ENCODE results near the gene EML6.
A peak's percentile ranks its signal among the peaks of the same experiment; 100 is the strongest.
"Not testable (repeated sequence)": the region's sequence is repeated elsewhere in the genome, so short reads cannot be mapped to it uniquely, and the experiment has no call there.

EML6 gene

DNA sequence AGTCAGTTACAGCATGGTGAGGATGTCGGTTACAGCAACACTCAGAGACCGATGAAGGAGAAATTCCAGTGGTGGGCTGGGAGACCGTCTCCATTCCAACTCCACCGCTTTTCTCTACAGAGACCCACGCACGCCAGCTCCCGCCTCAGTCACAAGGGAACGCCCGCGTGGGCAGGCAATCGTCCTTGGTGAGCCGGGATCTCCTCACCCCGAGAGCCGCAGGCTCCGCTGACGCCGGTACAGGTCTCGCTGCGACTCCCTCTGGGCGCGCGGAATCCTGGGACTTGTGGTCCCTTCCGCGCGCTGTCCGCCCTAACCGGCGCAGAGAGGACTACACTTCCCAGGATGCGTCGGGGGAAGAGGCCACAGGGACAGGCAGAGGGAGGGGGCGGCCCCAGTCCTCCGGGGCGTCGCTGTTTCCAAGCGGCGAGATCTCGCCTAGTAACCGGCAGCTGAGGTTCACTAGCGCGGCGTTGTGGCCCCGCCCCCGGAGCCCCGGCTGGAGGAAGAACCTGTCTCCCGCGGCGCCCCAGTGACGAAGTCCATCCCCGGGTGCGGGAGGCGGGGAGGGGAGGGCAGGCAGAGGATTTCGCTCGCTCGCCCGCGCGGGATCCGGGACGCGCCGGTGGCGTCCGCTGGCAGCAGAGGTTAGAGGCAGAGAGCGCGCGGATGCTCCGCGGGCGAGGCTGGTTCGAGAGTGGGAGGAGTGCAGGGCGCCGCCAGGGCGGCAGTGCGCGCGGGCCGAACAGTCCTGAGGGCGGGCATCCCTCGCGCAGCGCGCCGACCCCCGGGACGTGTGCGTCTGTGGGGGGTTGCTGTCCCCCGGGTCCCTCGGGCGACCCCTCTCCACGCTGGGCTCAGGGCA, at the start of gene EML6:
Gene EML6 (plus strand): TSS at position 532 of the 865 bp plus-strand sequence. CDS start 1,400 bp downstream, outside the sequence.
- DNase-seq, result peak; percentile 98

DNA sequence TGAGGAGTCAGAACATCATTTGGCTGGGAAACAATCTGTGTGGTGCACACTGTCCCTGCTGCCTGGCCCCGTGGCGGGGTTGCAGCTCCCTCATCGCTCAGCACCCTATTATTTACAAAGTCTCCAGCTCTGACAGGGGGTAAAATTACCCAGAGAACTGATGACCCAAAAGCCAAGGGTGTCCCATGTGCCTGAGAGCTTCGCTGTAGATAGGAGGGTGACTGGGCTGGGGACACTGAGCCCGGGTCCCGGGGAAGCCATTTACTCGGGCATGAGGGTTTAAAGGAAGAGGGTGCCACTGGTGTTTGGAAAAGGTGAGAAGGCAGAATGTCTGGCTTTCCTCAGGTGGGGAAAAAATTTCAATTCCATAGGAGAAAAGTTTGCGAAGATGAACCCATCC, 48.2 kb upstream of the EML6 start:
- no peak for DNase-seq

- no peak for DNase-seq
These were observed 47.7 kb upstream of the EML6 start for GRCh38 chr2:54675738-54676137.

DNA sequence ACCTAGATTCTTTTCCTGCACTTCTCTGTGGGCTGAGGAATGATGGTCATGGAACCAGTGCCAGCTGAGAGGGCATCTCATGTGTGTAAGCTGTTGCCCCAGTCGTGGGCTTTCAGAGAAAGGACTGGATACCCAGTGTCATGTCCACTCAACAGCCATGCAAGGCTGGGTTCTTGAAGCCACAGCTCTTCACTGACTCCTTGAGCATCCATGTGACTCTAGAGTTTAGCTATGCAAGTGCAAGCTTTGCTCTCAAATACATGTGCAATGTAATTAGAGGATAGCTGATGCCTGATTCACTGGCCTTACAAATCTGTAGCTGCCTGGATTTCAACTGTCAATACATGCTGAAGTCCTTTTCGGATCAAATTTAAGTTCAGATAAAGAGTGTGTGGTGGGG, 46.8 kb upstream of the EML6 start:
- no peak for DNase-seq

- no peak for DNase-seq
These were observed 45.8 kb upstream of the EML6 start for GRCh38 chr2:54677476-54678265.

- no peak for DNase-seq
These were observed 44.7 kb upstream of the EML6 start for GRCh38 chr2:54678719-54679118.

- no peak for DNase-seq
These were observed 42.9 kb upstream of the EML6 start for GRCh38 chr2:54680397-54681041.

- DNase-seq, result no peak
These were observed 42.0 kb upstream of the EML6 start for GRCh38 chr2:54681416-54681815.

DNA sequence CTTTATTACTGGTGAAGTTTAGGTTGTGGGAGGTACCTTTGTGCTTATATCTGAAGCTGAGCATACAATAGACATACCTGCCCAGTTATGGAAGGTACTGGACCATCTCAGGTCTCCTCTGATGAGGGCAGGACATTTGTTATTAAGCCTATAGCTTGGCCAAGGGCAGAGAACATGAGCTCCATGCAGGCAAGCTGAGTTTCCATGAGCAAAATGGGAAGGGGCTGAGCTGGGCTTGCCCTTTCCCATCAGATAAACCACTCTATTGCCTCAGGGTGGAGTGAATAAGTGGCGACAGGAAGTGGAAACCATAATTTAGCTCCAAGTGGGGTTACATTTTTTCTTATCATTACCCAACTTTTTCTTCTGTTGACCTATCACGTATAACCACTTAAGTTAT, 39.9 kb upstream of the EML6 start:
- no peak for DNase-seq

DNA sequence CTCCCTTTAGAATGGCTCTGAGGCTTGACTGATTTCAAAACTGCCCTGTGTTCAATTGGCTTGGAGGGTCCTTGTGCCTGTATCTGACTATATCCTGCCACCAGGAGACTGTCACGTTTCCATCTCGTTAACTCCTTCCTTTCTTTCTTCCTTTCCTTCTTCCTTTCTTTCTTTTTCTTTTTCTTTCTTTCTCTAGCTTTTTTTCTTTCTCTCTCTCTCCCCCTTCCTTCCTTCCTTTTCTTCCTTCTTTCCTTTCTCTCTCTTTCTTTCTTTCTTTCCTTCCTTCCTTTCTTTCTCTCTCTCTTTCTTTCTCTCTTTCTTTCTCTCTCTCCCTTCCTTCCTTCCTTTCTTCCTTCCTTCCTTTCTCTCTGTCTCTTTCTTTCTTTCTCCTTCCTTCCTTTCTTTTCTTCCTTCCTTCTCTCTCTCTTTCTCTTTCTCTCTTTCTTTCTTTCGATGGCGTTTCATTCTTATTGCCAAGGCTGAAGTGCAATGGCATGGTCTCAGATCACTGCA, 38.1 kb upstream of the EML6 start:
- no peak for DNase-seq

DNA sequence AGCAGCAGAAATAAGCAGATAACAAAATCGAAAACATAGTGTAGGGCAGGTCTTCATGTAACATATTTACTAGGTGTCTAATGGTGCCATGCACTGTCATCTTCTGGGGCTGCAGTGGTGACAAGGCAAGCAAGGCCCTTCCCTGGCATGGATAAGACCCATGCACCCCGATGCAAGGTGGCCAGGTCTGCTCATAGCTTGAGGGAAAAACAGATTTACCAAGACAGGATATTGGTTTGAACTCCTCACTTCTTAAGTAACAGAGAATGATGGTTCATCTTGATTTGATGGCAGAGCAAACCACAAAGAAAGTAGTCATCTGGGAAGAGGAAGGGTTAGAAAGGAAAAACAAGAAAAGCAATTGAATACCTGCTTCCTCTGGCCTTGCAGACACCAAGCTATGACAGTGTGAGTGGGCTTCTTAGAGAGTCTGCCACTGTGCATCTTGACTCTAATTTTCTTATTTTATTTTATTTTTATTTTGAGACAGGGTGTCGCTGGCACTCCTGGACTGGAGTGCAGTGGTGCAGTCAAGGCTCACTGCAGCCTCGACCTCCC, 35.8 kb upstream of the EML6 start:
- DNase-seq, result no peak

DNA sequence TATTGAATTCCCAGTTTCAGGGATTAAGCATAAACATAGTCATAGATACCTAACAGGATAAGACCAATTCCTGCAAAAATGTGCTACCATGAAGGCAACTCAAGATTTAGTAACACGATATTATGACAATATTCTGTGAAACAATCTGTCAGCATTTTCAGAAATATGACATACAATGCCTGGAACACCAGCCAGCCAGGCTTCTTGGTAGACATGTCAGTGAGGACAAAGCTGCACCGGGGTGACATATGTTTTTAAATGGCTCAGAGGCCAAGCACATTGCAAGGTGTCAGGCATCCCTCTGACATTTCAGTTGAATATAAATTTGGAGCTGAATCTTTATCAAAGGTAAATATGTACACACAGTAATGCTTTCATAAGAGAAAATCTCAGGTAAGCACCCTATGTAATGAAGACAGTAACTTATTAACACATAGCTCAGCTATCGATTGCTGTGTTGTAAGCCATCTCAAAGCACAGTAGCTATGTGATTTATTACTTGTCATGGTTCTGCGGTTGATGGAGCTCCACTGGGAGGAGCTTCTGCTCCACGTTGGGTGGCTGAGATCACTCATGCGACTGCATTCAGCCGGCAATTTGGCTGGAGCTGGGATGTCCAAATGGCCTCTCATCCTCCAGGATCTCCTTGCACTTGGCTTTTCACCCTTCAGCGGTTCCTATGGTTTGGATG, 31.9 kb upstream of the EML6 start:
- DNase-seq, result no peak

DNA sequence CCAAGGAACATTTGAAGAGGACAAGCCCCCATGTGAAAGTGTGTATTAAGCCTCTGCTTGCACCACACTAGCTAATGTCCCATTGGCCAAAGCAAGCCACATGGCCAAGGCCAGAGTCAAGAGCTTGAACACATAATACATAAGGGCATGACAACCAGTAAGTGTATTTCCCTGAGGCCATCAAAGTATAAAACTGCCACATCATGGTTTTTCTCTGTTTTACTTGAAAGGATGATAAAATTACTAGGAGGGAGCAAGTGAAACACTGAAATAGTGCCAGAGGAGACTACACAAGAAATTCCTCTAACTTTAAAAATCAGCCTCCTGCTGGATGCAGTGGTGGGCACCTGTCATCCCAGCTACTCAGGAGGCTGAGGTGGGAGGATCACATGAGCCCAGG, 30.9 kb upstream of the EML6 start:
- DNase-seq, result no peak

GRCh38 chr2:54695378-54695777, 28.1 kb upstream of the EML6 start:
- DNase-seq, result no peak

DNA sequence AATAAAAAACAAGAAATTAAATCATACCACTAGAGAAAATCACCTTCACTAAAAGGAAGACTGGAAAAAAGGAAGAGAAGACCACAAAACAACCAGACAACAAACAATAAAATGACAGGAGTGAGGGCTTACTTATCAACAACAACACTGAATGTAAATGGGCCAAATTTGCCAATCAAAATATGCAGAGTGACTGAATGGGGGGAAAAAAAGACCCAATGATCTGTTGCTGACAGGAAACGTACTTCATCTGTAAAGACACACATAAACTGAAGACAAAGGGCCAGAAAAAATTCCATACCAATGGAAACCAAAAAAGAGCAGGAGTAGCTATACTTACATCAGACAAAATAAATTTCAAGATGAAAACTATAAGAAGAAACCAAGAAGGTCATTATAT, 25.5 kb upstream of the EML6 start:
- DNase-seq, result no peak

DNA sequence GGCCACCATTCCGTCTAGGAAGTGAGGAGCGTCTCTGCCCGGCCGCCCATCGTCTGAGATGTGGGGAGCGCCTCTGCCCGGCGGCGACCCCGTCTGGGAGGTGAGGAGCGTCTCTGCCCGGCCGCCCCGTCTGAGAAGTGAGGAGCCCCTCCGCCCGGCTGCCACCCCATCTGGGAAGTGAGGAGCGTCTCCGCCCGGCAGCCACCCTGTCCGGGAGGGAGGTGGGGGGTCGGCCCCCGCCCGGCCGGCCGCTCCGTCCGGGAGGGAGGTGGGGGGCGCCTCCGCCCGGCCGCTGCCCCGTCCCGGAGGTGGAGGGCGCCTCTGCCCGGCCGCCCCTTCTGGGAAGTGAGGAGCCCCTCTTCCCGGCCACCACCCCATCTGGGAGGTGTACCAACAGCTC, 24.5 kb upstream of the EML6 start:
- DNase-seq, result not testable (repeated sequence)

DNA sequence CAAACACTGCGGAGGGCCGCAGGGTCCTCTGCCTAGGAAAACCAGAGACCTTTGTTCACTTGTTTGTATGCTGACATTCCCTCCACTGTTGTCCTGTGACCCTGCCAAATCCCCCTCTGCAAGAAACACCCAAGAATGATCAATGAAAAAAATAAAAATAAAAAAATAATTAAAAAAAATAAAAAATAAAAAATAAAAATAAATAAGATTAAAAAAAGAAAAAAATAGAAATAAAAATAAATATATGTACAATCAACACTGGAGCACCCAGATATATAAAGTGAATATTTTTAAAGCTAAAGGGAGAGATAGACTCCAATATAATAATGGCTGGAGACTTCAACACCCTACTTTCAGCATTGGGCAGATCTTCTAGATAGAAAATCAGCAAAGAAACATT, 23.8 kb upstream of the EML6 start:
- no peak for DNase-seq

GRCh38 chr2:54701029-54701428, 22.4 kb upstream of the EML6 start:
- DNase-seq, result no peak

GRCh38 chr2:54704238-54704637, 19.2 kb upstream of the EML6 start:
- DNase-seq, result no peak

GRCh38 chr2:54704688-54705605, 18.5 kb upstream of the EML6 start:
- DNase-seq, result no peak

- DNase-seq, result no peak
These were observed 16.8 kb upstream of the EML6 start for GRCh38 chr2:54706622-54707021.

Data from left hindlimb (tissue), 1 donor.